Esophagus mucosa (tissue), 1 donor: ENCODE data around the gene CD248. TPM values are rescaled to one million over a fixed set of nuclear protein-coding genes. Genes with fewer than 3 reads are reported as not detected.
A peak's percentile ranks its signal among the peaks of the same experiment; 100 is the strongest.

Source experiments
- ATAC-seq: fragments of 200-7000 bp; cut with Tn5 transposase; one replicate; pipeline ENCODE4 v1.9.1; 2020
- total RNA-seq: library from RNA; stranded (reverse); gene quantifications from one replicate; pipeline ENCODE4 v1.2.4, GENCODE V29; 2023
- donor health status: DM: yes; HTN: yes; CAD: no.

CD248 gene
- total RNA-seq, 1 donor from 2014 or later = 4.0 TPM

DNA sequence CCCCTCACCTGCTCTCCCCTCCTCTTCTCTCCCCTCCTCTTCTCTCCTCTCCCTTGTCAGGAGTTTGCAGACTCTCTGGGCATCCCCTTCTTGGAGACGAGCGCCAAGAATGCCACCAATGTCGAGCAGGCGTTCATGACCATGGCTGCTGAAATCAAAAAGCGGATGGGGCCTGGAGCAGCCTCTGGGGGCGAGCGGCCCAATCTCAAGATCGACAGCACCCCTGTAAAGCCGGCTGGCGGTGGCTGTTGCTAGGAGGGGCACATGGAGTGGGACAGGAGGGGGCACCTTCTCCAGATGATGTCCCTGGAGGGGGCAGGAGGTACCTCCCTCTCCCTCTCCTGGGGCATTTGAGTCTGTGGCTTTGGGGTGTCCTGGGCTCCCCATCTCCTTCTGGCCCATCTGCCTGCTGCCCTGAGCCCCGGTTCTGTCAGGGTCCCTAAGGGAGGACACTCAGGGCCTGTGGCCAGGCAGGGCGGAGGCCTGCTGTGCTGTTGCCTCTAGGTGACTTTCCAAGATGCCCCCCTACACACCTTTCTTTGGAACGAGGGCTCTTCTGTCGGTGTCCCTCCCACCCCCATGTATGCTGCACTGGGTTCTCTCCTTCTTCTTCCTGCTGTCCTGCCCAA, 40.7 kb downstream of the CD248 start:
- no peak for ATAC-seq

- ATAC-seq = no peak
Measured at GRCh38 chr11:66275396-66275795, 41.4 kb downstream of the CD248 start.

- no peak for ATAC-seq
Measured at GRCh38 chr11:66274219-66274618, 42.6 kb downstream of the CD248 start.

DNA sequence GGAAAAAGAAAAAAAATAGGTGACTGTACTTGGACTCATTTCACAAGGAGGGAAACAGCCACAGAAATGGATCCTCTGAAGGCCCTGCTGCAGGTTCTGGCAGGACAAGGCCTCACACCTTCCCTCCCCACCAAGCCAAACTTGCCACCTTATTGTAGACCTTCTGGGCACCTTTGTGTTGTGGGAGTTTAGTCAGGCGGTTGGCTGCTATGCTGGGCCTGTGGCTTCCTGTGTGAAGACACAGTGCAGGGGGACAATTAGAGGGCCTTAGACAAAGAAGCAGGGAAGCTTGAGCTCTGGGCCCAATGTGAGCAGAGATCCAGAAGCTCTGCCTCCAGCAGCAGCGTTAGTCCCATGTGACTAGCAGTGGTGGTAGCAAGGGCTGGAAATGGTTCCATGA, 44.2 kb downstream of the CD248 start:
- no peak for ATAC-seq

- ATAC-seq = no peak
Measured at GRCh38 chr11:66271816-66272215, 45.0 kb downstream of the CD248 start.

- no peak for ATAC-seq
Measured at GRCh38 chr11:66268952-66269905, 47.6 kb downstream of the CD248 start.

- peak; percentile 86 for ATAC-seq
Measured at GRCh38 chr11:66268244-66268951, 48.4 kb downstream of the CD248 start, which contains the start of gene RAB1B. TSS of gene RAB1B (plus strand) at chr11:66268639. CDS start at chr11:66268680, 41 bp downstream.

DNA sequence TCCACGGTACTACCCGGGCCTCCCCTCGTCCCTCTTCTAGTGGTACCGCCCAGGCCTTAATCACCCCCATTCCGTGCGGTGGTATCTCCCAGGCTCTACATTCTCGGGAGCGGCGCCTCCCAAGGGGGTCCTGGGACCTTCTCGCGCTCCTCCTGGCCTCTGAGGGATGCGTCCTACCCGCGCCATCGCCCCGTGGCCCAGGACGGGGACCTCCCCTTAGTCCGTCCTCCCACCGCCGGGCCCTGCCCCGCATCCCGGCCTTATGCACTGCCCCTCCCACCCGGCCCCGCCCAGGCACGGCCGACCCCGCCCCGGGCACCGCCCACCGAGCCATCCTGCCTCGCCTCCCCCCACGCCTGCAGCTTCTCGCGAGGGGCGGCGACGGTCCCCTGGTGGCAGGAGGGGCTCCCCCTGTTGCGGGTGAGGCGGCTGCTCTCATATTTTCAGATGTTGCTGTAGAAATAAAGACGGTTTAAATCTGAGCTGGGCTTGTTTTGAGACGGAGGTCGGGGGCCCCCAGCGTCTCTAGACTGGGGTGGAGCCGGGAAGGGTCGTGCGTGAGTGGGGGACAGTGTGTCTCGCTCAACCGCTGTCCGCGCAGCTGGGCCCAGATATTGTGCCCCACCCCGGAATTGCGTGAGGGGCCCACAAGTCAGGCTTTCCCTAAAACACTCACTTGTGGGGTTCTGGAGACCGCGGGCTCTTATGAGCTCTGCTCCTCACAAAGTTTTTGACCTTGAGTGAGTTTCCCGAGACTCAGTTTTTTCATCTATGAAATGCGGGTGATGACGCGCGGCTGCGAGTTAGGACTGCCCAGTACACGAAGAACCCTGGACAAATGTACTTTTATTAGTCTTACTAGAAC, 49.2 kb downstream of the CD248 start:
- peak; percentile 76 for ATAC-seq

DNA sequence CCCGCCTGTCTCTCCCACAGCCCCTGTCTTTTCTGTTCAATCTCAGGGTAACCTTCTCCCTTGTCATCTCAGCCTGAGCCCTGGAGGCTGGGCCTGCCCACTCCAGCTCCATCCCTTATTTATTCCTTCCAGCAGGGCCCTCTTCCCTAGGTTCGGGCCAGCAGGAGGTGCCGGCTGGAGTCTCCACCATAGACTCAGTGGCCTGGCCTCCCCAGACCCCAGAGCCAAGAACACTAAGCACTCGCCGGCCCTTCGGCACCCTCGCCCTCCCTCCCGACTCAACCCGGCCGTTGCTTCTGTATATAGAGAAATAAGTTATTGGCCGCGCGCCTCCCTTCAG, 49.8 kb downstream of the CD248 start:
- no peak for ATAC-seq

GRCh38 chr11:66266378-66267038, 50.3 kb downstream of the CD248 start:
- no peak for ATAC-seq

DNA sequence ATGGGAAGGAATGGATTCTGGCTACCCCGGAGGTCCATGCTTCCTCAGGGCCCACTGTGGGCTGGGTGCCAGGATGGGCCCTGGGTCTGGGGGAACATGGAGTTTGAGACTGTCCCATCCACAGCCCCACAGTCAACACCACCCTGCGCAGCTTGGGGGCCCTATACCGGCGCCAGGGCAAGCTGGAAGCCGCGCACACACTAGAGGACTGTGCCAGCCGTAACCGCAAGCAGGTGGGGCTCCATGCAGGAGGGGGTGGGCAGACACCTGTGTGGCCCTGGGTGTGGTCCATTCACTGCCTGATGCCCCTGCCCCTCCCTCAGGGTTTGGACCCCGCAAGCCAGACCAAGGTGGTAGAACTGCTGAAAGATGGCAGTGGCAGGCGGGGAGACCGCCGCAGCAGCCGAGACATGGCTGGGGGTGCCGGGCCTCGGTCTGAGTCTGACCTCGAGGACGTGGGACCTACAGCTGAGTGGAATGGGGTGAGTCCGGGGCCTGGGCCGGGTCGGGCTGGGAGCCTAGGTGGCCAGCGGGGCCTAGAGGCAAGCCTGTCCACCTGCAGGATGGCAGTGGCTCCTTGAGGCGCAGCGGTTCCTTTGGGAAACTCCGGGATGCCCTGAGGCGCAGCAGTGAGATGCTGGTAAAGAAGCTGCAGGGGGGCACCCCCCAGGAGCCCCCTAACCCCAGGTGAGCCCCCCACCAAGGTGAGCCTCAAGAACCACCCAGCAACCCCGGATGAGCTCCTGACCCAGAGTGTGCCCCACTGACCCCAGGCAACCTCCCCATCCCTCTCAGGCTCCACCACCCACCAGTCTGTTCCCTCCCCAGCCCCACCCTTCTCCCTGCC, 51.1 kb downstream of the CD248 start:
- ATAC-seq = no peak

DNA sequence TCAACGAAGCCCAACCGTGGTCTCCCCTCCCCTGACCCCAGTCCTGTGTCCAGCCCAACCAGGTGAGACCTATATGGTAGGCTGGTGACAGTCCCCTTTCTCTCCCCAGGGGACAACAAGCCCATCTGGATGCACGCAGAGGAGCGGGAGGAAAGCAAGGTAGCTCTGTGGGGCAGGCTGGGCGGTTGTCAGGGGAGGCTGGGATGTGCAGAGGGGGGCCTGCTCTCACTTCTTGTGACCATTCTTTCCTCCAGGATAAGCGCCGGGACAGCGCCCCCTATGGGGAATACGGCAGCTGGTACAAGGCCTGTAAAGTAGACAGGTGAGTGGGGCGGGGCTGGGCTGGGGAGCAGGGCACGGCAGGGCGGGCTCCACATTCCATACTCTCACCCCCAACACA, 51.9 kb downstream of the CD248 start:
- ATAC-seq = no peak

Other genes with a start within 250 kb of the CD248 start
- 41.7 TPM for gene PACS1, start 246.8 kb downstream of the CD248 start, total RNA-seq
- 14.2 TPM for gene KLC2, start 59.3 kb downstream of the CD248 start, total RNA-seq
- 145 TPM for gene RAB1B, start 48.4 kb downstream of the CD248 start, total RNA-seq
- 0.52 TPM for gene CNIH2, start 38.9 kb downstream of the CD248 start, total RNA-seq
- 69.7 TPM for gene YIF1A, start 27.9 kb downstream of the CD248 start, total RNA-seq
- gene TMEM151A, start 25.1 kb downstream of the CD248 start, total RNA-seq = not detected
- 23.1 TPM for gene RIN1, start 19.4 kb upstream of the CD248 start, total RNA-seq
- gene BRMS1, start 28.1 kb upstream of the CD248 start, total RNA-seq = 31.8 TPM
- gene B4GAT1, start 30.6 kb upstream of the CD248 start, total RNA-seq = 3.5 TPM
- gene SLC29A2, start 54.7 kb upstream of the CD248 start, total RNA-seq = 3.6 TPM
- gene NPAS4, start 104.0 kb upstream of the CD248 start, total RNA-seq = not detected
- gene MRPL11, start 121.8 kb upstream of the CD248 start, total RNA-seq = 66.4 TPM
- gene PELI3, start 149.9 kb upstream of the CD248 start, total RNA-seq = 3.7 TPM
- gene DPP3, start 163.4 kb upstream of the CD248 start, total RNA-seq = 46.9 TPM
- 11.8 TPM for gene BBS1, start 193.6 kb upstream of the CD248 start, total RNA-seq
- gene ZDHHC24, start 229.0 kb upstream of the CD248 start, total RNA-seq = 6.8 TPM
- 0.44 TPM for gene ACTN3, start 229.9 kb upstream of the CD248 start, total RNA-seq